DMS79 treated with DMSO at 0.1 percent for 48 hours (cell line): ENCODE measurements around the gene HECTD1.
A peak's percentile ranks its signal among the peaks of the same experiment; 100 is the strongest.
"Not testable (repeated sequence)": the region's sequence is repeated elsewhere in the genome, so short reads cannot be mapped to it uniquely, and the experiment has no call there.

Source experiments
- DNase-seq: peaks from one replicate; lab custom pipeline; 2025; lab: John Stamatoyannopoulos, UW

HECTD1 gene

GRCh38 chr14:31092160-31092708 lies 115.4 kb downstream of the HECTD1 start:
- DNase-seq = no peak

GRCh38 chr14:31090883-31091764 lies 116.5 kb downstream of the HECTD1 start:
- peak; percentile 94 for DNase-seq

GRCh38 chr14:31086466-31086865 lies 121.1 kb downstream of the HECTD1 start:
- not testable (repeated sequence) for DNase-seq

- DNase-seq = no peak
Measured at GRCh38 chr14:31085027-31085426, 122.6 kb downstream of the HECTD1 start.

GRCh38 chr14:31084385-31084784 lies 123.2 kb downstream of the HECTD1 start:
- DNase-seq = no peak

- no peak for DNase-seq
Measured at GRCh38 chr14:31083781-31084180, 123.8 kb downstream of the HECTD1 start.

- DNase-seq = no peak
Measured at GRCh38 chr14:31080484-31080883, 127.1 kb downstream of the HECTD1 start.

- DNase-seq = no peak
Measured at GRCh38 chr14:31080056-31080455, 127.5 kb downstream of the HECTD1 start.

- DNase-seq = no peak
Measured at GRCh38 chr14:31078766-31079165, 128.8 kb downstream of the HECTD1 start.

- no peak for DNase-seq
Measured at GRCh38 chr14:31075144-31075543, 132.4 kb downstream of the HECTD1 start.

GRCh38 chr14:31071151-31071550 lies 136.4 kb downstream of the HECTD1 start:
- DNase-seq = no peak

- no peak for DNase-seq
Measured at GRCh38 chr14:31070431-31070830, 137.2 kb downstream of the HECTD1 start.

- no peak for DNase-seq
Measured at GRCh38 chr14:31069343-31069742, 138.2 kb downstream of the HECTD1 start.

- DNase-seq = no peak
Measured at GRCh38 chr14:31068235-31068634, 139.4 kb downstream of the HECTD1 start.

GRCh38 chr14:31062908-31063307 lies 144.7 kb downstream of the HECTD1 start:
- DNase-seq = not testable (repeated sequence)

GRCh38 chr14:31060253-31060875 lies 147.2 kb downstream of the HECTD1 start:
- no peak for DNase-seq

- DNase-seq = no peak
Measured at GRCh38 chr14:31059152-31059924, 148.3 kb downstream of the HECTD1 start.

- DNase-seq = no peak
Measured at GRCh38 chr14:31057701-31058364, 149.8 kb downstream of the HECTD1 start.

- DNase-seq = no peak
Measured at GRCh38 chr14:31057035-31057434, 150.6 kb downstream of the HECTD1 start.

- DNase-seq = not testable (repeated sequence)
Measured at GRCh38 chr14:31052905-31053586, 154.5 kb downstream of the HECTD1 start.

- no peak for DNase-seq
Measured at GRCh38 chr14:31051511-31051910, 156.1 kb downstream of the HECTD1 start.
